Naive thymus-derived CD8-positive, alpha-beta T cell (primary cell): ENCODE results near the gene TMEM198. TPM values are rescaled to one million over a fixed set of nuclear protein-coding genes. Genes with fewer than 3 reads are reported as not detected.

Source experiments
- ATAC-seq, 2 donors: fragments of 150-1000 bp; cut with Tn5 transposase in 1 of 2; sonication (Bioruptor Pico), chemical (Tn5 transposase) in 1 of 2; 1 replicate in 1 of 2; 2 replicates in 1 of 2; pipeline ENCODE4 v1.10.0; 2021; ENCODE audit warnings: mild to moderate bottlenecking in 2 of 2, moderate library complexity in 2 of 2
- POLR2A ChIA-PET: fragments of 350-600 bp; sonication (Branson Sonifier 250); formaldehyde crosslinking; loops from one replicate; lab custom pipeline; 2021; ENCODE audit warnings: antibody characterized with exemption; lab: Charles Lee
- DNase-seq, 10 donors: peaks; one replicate each; pipeline versions ENCODE4 v3.0.0 to v3.0.0-alpha.2; 2020 to 2022
- H3K27ac Mint-ChIP-seq, 10 donors: one replicate each; pipeline ENCODE4 v1.8.0; 2020 to 2022; ENCODE audit warnings: mild to moderate bottlenecking in 10 of 10, mixed read lengths in 10 of 10, moderate library complexity in 4 of 10, inconsistent platforms in 1 of 10
- H3K27me3 Mint-ChIP-seq, 5 donors: one replicate each; pipeline ENCODE4 v1.8.0; 2021 to 2022; ENCODE audit warnings: mixed read lengths in 5 of 5
- H3K36me3 Mint-ChIP-seq, 3 donors: one replicate each; pipeline ENCODE4 v1.8.0; 2020 to 2022; ENCODE audit warnings: mixed read lengths in 3 of 3, mild to moderate bottlenecking in 2 of 3, inconsistent platforms in 1 of 3
- H3K4me1 Mint-ChIP-seq, 4 donors: one replicate each; pipeline ENCODE4 v1.8.0; 2021 to 2022; ENCODE audit warnings: mixed read lengths in 4 of 4
- H3K4me3 Mint-ChIP-seq, 10 donors: one replicate each; pipeline ENCODE4 v1.8.0; 2020 to 2022; ENCODE audit warnings: mild to moderate bottlenecking in 10 of 10, mixed read lengths in 10 of 10, moderate library complexity in 6 of 10, inconsistent platforms in 1 of 10
- H3K9me3 Mint-ChIP-seq, 9 donors: one replicate each; pipeline ENCODE4 v1.8.0; 2020 to 2022; ENCODE audit warnings: mixed read lengths in 9 of 9, mild to moderate bottlenecking in 3 of 9, inconsistent platforms in 1 of 9, moderate library complexity in 1 of 9
- polyA plus RNA-seq, 3 donors: library from polyadenylated mRNA; unstranded; fragments of 300-500 nt; fragmentation: Illumina TruSeq; gene quantifications; one replicate each; pipeline ENCODE4 v1.2.3, GENCODE V29; 2021
- total RNA-seq, 8 experiments: library from RNA in 2 of 8; stranded (reverse) in 2 of 8; gene quantifications; one replicate each; pipeline ENCODE4 v1.2.3 and lab custom pipeline; 2021 to 2026

TMEM198 gene
- total and polyA plus RNA-seq, 5 experiments from 2014 or later: 0.21 to 0.49 (median 0.36) TPM; not detected in 2

GRCh38 chr2:219510512-219511135, 33.2 kb upstream of the TMEM198 start:
- peaks cover 0 to 7% (median 0%) of the 10 kb centered on the region in 9 donors for H3K9me3 Mint-ChIP-seq
- DNase-seq (no peak), ATAC-seq (no peak)
- peaks cover 31 to 85% (median 62%) of the 10 kb centered on the region in 5 donors for H3K27me3 Mint-ChIP-seq
- H3K36me3 Mint-ChIP-seq: peaks cover 0 to 28% (median 18%) of the 10 kb centered on the region in 3 donors
- POLR2A ChIA-PET: interaction anchor here (1.0 kb wide), 1 partner anchor 15 kb away, joined by 3 read pairs; a partner anchor contains a TSS
- H3K4me1 Mint-ChIP-seq: peaks cover 27 to 32% (median 30%) of the 10 kb centered on the region in 4 donors
- H3K4me3 Mint-ChIP-seq: peak overlapping the region in 9 of 10 donors; percentile 18 to 84 (median 57)
- no peak overlapping the region for H3K27ac Mint-ChIP-seq

GRCh38 chr2:219511547-219512325, 32.1 kb upstream of the TMEM198 start:
- DNase-seq (no peak), ATAC-seq (no peak)
- peaks cover 27 to 32% (median 32%) of the 10 kb centered on the region in 4 donors for H3K4me1 Mint-ChIP-seq
- peak overlapping the region in 1 of 10 donors; percentile 11 for H3K4me3 Mint-ChIP-seq
- peaks cover 0 to 7% (median 0%) of the 10 kb centered on the region in 9 donors for H3K9me3 Mint-ChIP-seq
- H3K27ac Mint-ChIP-seq: no peak overlapping the region
- H3K27me3 Mint-ChIP-seq: peaks cover 40 to 93% (median 73%) of the 10 kb centered on the region in 5 donors
- POLR2A ChIA-PET: interaction anchor here (0.6 to 1.0 kb wide), 2 partner anchors 16 to 327 kb away, joined by 3 read pairs; a partner anchor contains a TSS
- H3K36me3 Mint-ChIP-seq: peaks cover 0 to 17% (median 9%) of the 10 kb centered on the region in 3 donors

- H3K4me1 Mint-ChIP-seq: peaks cover 27 to 32% (median 32%) of the 10 kb centered on the region in 4 donors
- no peak overlapping the region for H3K27ac Mint-ChIP-seq
- POLR2A ChIA-PET: no interaction called here
- H3K36me3 Mint-ChIP-seq: peaks cover 0 to 8% (median 3%) of the 10 kb centered on the region in 3 donors
- DNase-seq: no peak
- H3K4me3 Mint-ChIP-seq: no peak overlapping the region
- peaks cover 0 to 7% (median 0%) of the 10 kb centered on the region in 9 donors for H3K9me3 Mint-ChIP-seq
- H3K27me3 Mint-ChIP-seq: peaks cover 42 to 93% (median 78%) of the 10 kb centered on the region in 5 donors
- ATAC-seq: no peak
These were observed 31.2 kb upstream of the TMEM198 start for GRCh38 chr2:219512524-219513216.

GRCh38 chr2:219513787-219514186, 30.0 kb upstream of the TMEM198 start:
- Mint-ChIP-seq H3K9me3 (peaks cover 0 to 7% (median 0%) of the 10 kb centered on the region in 9 donors), H3K27me3 (peaks cover 47 to 97% (median 82%) of the 10 kb centered on the region in 5 donors), H3K36me3 (peaks cover 0 to 4% (median 2%) of the 10 kb centered on the region in 3 donors), H3K4me3 (peak overlapping the region in 7 of 10 donors; percentile 19 to 56 (median 48)), H3K27ac (peak overlapping the region in 1 of 10 donors; percentile 77), H3K4me1 (peaks cover 27 to 32% (median 32%) of the 10 kb centered on the region in 4 donors)
- POLR2A ChIA-PET: no interaction called here
- no peak for DNase-seq
- ATAC-seq: peak; percentile 6 to 17

- POLR2A ChIA-PET: no interaction called here
- H3K9me3 Mint-ChIP-seq: peaks cover 0 to 7% (median 0%) of the 10 kb centered on the region in 9 donors
- peaks cover 49 to 100% (median 84%) of the 10 kb centered on the region in 5 donors for H3K27me3 Mint-ChIP-seq
- H3K4me1 Mint-ChIP-seq: peaks cover 24 to 32% (median 31%) of the 10 kb centered on the region in 4 donors
- H3K27ac Mint-ChIP-seq: peak within 1 kb of the TSS in 1 of 10 donors; percentile 77
- DNase-seq: no peak
- peak; percentile 28 to 49 for ATAC-seq
- peak within 1 kb of the TSS in 8 of 10 donors; percentile 19 to 56 (median 42) for H3K4me3 Mint-ChIP-seq
- peaks cover 0 to 4% (median 2%) of the 10 kb centered on the region in 3 donors for H3K36me3 Mint-ChIP-seq
These were observed 29.5 kb upstream of the TMEM198 start, which contains the start of gene ASIC4 for GRCh38 chr2:219514196-219514761. ASIC4 (plus strand) TSS chr2:219514482; CDS start chr2:219514725, 243 bp downstream.

GRCh38 chr2:219514836-219515235, 29.0 kb upstream of the TMEM198 start:
- Mint-ChIP-seq H3K4me3 (peak overlapping the region in 2 of 10 donors; percentile 29 to 41), H3K27ac (no peak overlapping the region), H3K9me3 (peaks cover 0 to 7% (median 0%) of the 10 kb centered on the region in 9 donors), H3K4me1 (peaks cover 19 to 27% (median 25%) of the 10 kb centered on the region in 4 donors), H3K27me3 (peaks cover 48 to 100% (median 82%) of the 10 kb centered on the region in 5 donors), H3K36me3 (peaks cover 0 to 2% (median 2%) of the 10 kb centered on the region in 3 donors)
- DNase-seq: no peak
- ATAC-seq: no peak
- POLR2A ChIA-PET: no interaction called here

GRCh38 chr2:219515874-219516629, 27.8 kb upstream of the TMEM198 start:
- Mint-ChIP-seq H3K4me1 (peaks cover 13 to 26% (median 18%) of the 10 kb centered on the region in 4 donors), H3K27ac (peak overlapping the region in 1 of 10 donors; percentile 59), H3K36me3 (peaks cover 0 to 2% (median 0%) of the 10 kb centered on the region in 3 donors), H3K9me3 (peaks cover 0 to 3% (median 0%) of the 10 kb centered on the region in 9 donors), H3K27me3 (peaks cover 45 to 100% (median 79%) of the 10 kb centered on the region in 5 donors), H3K4me3 (peak overlapping the region in 3 of 10 donors; percentile 12 to 36 (median 12))
- ATAC-seq (no peak), DNase-seq (no peak)
- POLR2A ChIA-PET: no interaction called here

- peaks cover 50 to 100% (median 81%) of the 10 kb centered on the region in 5 donors for H3K27me3 Mint-ChIP-seq
- H3K36me3 Mint-ChIP-seq: peaks cover 0 to 2% (median 2%) of the 10 kb centered on the region in 3 donors
- H3K4me1 Mint-ChIP-seq: peaks cover 16 to 33% (median 27%) of the 10 kb centered on the region in 4 donors
- ATAC-seq (no peak), DNase-seq (no peak)
- POLR2A ChIA-PET: no interaction called here
- H3K4me3 Mint-ChIP-seq: no peak overlapping the region
- no peak overlapping the region for H3K27ac Mint-ChIP-seq
- H3K9me3 Mint-ChIP-seq: peaks cover 0 to 3% (median 0%) of the 10 kb centered on the region in 9 donors
These were observed 26.9 kb upstream of the TMEM198 start for GRCh38 chr2:219516888-219517287.

- Mint-ChIP-seq H3K36me3 (peaks cover 0 to 2% (median 2%) of the 10 kb centered on the region in 3 donors), H3K27ac (peak overlapping the region in 1 of 10 donors; percentile 30), H3K4me3 (no peak overlapping the region), H3K27me3 (peaks cover 46 to 97% (median 77%) of the 10 kb centered on the region in 5 donors), H3K4me1 (peaks cover 18 to 30% (median 27%) of the 10 kb centered on the region in 4 donors), H3K9me3 (peaks cover 0 to 3% (median 0%) of the 10 kb centered on the region in 9 donors)
- POLR2A ChIA-PET: interaction anchor here (0.6 kb wide), 1 partner anchor 52 kb away, joined by 3 read pairs; no protein-coding TSS in a partner anchor
- no peak for DNase-seq
- no peak for ATAC-seq
These were observed 25.7 kb upstream of the TMEM198 start for GRCh38 chr2:219517954-219518778.

GRCh38 chr2:219519526-219519916, 24.3 kb upstream of the TMEM198 start:
- no peak overlapping the region for H3K4me3 Mint-ChIP-seq
- ATAC-seq (no peak), DNase-seq (no peak)
- H3K36me3 Mint-ChIP-seq: peaks cover 0 to 2% (median 0%) of the 10 kb centered on the region in 3 donors
- peaks cover 0 to 2% (median 0%) of the 10 kb centered on the region in 9 donors for H3K9me3 Mint-ChIP-seq
- H3K27ac Mint-ChIP-seq: no peak overlapping the region
- POLR2A ChIA-PET: no interaction called here
- H3K27me3 Mint-ChIP-seq: peaks cover 46 to 97% (median 73%) of the 10 kb centered on the region in 5 donors
- H3K4me1 Mint-ChIP-seq: peaks cover 13 to 22% (median 19%) of the 10 kb centered on the region in 4 donors
